PFSK-1 (cell line): Measurements from ENCODE around the gene ZNF777.

ENCODE experiments used
- FOXP2 ChIP-seq: optimal IDR thresholded peaks from 2 replicates; pipeline ENCODE3; 2011; ENCODE audit warnings: borderline replicate concordance, control low read depth, inconsistent platforms; ENCODE audit not compliant: insufficient read depth; ENCODE audit errors: extremely low read length, extremely low read depth
- POLR2AphosphoS5 ChIP-seq: IDR thresholded peaks from 2 replicates; pipeline ENCODE4 v1.6.1; 2012; ENCODE audit warnings: low read depth, mild to moderate bottlenecking, control low read depth, low read length, moderate library complexity
- SIN3A ChIP-seq: IDR thresholded peaks from 2 replicates; pipeline ENCODE4 v1.6.1; 2012; ENCODE audit warnings: mild to moderate bottlenecking, low read length, moderate library complexity, borderline replicate concordance; ENCODE audit not compliant: insufficient read depth
- TAF1 ChIP-seq: IDR thresholded peaks from 2 replicates; pipeline ENCODE4 v1.6.1; 2012; ENCODE audit warnings: low read length, control low read depth, borderline replicate concordance; ENCODE audit not compliant: insufficient read depth
- TF ChIP-seq, protein P1 (sequence below), 2 experiments: IDR thresholded peaks; 2 replicates each; pipeline versions ENCODE4 v1.6.1 to v1.8.0; 2011 to 2012; ENCODE audit warnings: low read depth in 2 of 2, low read length in 2 of 2, control low read depth in 1 of 2, inconsistent platforms in 1 of 2, mild to moderate bottlenecking in 1 of 2, moderate library complexity in 1 of 2; ENCODE audit not compliant: insufficient read depth in 1 of 2

The ZNF777 gene

DNA sequence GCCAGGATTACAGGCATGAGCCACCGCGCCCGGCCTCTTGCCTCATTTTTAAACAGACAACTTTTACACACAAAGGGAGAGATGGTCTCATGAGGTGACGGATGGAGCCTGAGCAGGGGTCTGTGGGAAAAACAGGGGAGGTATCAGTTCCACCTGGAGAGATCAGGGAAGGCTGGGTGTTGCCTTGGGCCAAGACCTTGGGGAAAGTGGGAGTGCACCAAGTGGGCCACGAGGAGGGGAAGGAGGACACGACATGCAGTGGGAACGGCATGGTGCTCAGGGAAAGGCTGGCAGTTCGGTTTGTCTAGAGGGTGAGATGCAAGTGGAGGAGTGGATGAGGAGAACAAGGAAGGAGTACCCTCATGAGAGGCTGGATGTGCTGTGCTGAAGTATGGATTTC is 8.9 kb upstream of the ZNF777 start:
- TF ChIP-seq, protein P1, sequence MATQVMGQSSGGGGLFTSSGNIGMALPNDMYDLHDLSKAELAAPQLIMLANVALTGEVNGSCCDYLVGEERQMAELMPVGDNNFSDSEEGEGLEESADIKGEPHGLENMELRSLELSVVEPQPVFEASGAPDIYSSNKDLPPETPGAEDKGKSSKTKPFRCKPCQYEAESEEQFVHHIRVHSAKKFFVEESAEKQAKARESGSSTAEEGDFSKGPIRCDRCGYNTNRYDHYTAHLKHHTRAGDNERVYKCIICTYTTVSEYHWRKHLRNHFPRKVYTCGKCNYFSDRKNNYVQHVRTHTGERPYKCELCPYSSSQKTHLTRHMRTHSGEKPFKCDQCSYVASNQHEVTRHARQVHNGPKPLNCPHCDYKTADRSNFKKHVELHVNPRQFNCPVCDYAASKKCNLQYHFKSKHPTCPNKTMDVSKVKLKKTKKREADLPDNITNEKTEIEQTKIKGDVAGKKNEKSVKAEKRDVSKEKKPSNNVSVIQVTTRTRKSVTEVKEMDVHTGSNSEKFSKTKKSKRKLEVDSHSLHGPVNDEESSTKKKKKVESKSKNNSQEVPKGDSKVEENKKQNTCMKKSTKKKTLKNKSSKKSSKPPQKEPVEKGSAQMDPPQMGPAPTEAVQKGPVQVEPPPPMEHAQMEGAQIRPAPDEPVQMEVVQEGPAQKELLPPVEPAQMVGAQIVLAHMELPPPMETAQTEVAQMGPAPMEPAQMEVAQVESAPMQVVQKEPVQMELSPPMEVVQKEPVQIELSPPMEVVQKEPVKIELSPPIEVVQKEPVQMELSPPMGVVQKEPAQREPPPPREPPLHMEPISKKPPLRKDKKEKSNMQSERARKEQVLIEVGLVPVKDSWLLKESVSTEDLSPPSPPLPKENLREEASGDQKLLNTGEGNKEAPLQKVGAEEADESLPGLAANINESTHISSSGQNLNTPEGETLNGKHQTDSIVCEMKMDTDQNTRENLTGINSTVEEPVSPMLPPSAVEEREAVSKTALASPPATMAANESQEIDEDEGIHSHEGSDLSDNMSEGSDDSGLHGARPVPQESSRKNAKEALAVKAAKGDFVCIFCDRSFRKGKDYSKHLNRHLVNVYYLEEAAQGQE (IDR thresholded peaks at IDR 0.05; ENCODE audit: insufficient read depth in 1 of 2, low read depth in 2 of 2, low read length in 2 of 2) = no peak
- TF ChIP-seq TAF1 = no peak
- TF ChIP-seq POLR2AphosphoS5 = no peak
- no peak for TF ChIP-seq SIN3A
- TF ChIP-seq FOXP2 = no peak

DNA sequence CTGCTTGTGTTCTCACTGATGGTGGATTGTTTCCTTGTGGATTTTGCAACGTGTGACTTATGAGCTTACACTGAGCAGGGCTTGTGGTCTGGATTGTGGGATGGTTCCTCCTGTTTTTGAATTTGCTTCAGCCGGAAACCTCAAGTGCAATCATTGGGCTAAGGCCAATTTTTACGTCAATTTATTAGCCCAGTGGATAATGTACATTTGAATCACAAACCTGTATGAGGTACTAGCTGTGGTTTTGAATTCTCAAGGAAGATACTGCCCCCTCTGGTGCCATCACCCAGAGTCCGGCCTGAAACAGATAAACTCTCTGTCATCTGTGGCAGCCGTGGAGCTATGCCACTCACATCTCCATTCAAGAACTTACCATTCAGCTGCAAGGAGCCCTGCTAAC is 7.3 kb upstream of the ZNF777 start:
- TF ChIP-seq FOXP2 (no peak), POLR2AphosphoS5 (no peak), SIN3A (no peak), TAF1 (no peak)
- TF ChIP-seq, protein P1 (IDR thresholded peaks at IDR 0.05; ENCODE audit: insufficient read depth in 1 of 2, low read depth in 2 of 2, low read length in 2 of 2) = no peak

DNA sequence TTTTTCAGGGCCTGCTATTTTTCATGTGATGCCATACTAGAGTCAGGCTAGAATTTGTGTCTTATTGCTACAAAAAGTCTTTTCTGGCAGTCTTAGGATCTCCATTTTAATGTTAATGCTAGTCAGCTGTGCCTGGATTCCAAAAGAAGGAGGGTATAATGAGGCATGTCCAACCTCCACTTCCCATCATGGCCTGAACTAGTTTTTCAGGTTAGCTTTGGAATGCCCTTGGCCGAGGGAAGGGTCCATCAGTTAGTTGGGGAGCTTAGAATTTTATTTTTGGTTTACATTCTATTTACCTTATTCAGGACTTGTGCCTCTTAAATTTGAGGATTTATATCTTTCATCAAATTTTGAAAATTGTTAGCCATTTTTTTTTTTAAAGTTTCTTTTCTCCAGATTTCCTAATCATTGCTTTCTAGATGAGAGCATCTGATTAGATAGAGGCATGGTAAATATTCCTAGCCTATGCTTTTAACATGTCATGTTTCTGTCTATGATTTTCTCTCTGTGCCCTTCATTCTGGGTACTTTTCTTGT is 6.5 kb upstream of the ZNF777 start:
- no peak for TF ChIP-seq SIN3A
- TF ChIP-seq, protein P1 (IDR thresholded peaks at IDR 0.05; ENCODE audit: insufficient read depth in 1 of 2, low read depth in 2 of 2, low read length in 2 of 2) = no peak
- no peak for TF ChIP-seq POLR2AphosphoS5
- no peak for TF ChIP-seq FOXP2
- no peak for TF ChIP-seq TAF1

DNA sequence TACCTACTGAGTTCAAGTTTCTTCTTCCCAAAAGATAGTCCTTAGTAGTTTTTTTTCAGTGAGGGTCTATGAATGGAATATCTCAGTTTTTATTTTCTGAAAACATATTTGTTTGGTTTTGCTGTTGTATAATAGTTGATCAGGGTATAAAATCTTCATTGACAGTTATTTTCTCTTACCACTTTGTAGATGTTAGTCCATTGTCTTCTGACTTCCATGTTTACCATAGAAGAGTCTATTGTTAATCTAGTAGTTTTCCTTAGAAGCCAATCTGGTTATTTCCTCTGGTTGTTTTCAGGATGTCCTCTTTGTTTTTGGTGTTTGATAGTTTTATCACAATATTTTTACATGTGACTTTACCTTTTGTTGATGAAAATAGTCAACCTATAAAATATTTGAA is 5.5 kb upstream of the ZNF777 start:
- TF ChIP-seq, protein P1 (IDR thresholded peaks at IDR 0.05; ENCODE audit: insufficient read depth in 1 of 2, low read depth in 2 of 2, low read length in 2 of 2) = no peak
- TF ChIP-seq TAF1 = no peak
- TF ChIP-seq SIN3A = no peak
- TF ChIP-seq FOXP2 = no peak
- no peak for TF ChIP-seq POLR2AphosphoS5
